GM18505 (cell line): ENCODE data around the gene SLC46A3.
"Not testable (repeated sequence)": the region's sequence is repeated elsewhere in the genome, so short reads cannot be mapped to it uniquely, and the experiment has no call there.

Experiments used
- ATAC-seq: cut with Tn5 transposase; IDR thresholded peaks from one replicate; pipeline ENCODE4 v1.9.1; 2021; ENCODE audit not compliant: unreplicated experiment
- POLR2A ChIP-seq: IDR thresholded peaks from 4 replicates; pipeline ENCODE4 v1.6.1; 2011; ENCODE audit warnings: borderline replicate concordance; ENCODE audit not compliant: insufficient read depth, insufficient read length; ENCODE audit errors: extremely low read depth

The SLC46A3 gene

GRCh38 chr13:28744091-28744536 is 25.3 kb upstream of the SLC46A3 start:
- no peak for TF ChIP-seq POLR2A
- ATAC-seq = no peak

GRCh38 chr13:28743499-28744083 is 24.8 kb upstream of the SLC46A3 start:
- TF ChIP-seq POLR2A = no peak
- ATAC-seq = no peak

- no peak for ATAC-seq
- no peak for TF ChIP-seq POLR2A
Observed at GRCh38 chr13:28743020-28743419, 24.2 kb upstream of the SLC46A3 start.

- not testable (repeated sequence) for ATAC-seq
Observed at GRCh38 chr13:28742445-28742844, 23.7 kb upstream of the SLC46A3 start.

GRCh38 chr13:28741084-28741491 is 22.3 kb upstream of the SLC46A3 start:
- TF ChIP-seq POLR2A = no peak
- no peak for ATAC-seq

GRCh38 chr13:28739376-28739775 is 20.6 kb upstream of the SLC46A3 start:
- TF ChIP-seq POLR2A = no peak

GRCh38 chr13:28735481-28736029 is 16.8 kb upstream of the SLC46A3 start:
- ATAC-seq = no peak
- no peak for TF ChIP-seq POLR2A

More at GRCh38 chr13:28739376-28739775, 20.6 kb upstream of the SLC46A3 start:
- no peak for ATAC-seq

GRCh38 chr13:28734906-28735305 is 16.1 kb upstream of the SLC46A3 start:
- ATAC-seq = no peak

GRCh38 chr13:28730762-28731161 is 12.0 kb upstream of the SLC46A3 start:
- no peak for TF ChIP-seq POLR2A
- ATAC-seq = no peak

More at GRCh38 chr13:28734906-28735305, 16.1 kb upstream of the SLC46A3 start:
- TF ChIP-seq POLR2A = no peak

GRCh38 chr13:28729541-28729940 is 10.8 kb upstream of the SLC46A3 start:
- no peak for TF ChIP-seq POLR2A
- no peak for ATAC-seq

GRCh38 chr13:28728642-28729041 is 9.9 kb upstream of the SLC46A3 start:
- no peak for TF ChIP-seq POLR2A

GRCh38 chr13:28725046-28725610 is 6.4 kb upstream of the SLC46A3 start:
- TF ChIP-seq POLR2A = no peak
- ATAC-seq = no peak

More at GRCh38 chr13:28728642-28729041, 9.9 kb upstream of the SLC46A3 start:
- no peak for ATAC-seq

GRCh38 chr13:28723806-28724205 is 5.0 kb upstream of the SLC46A3 start:
- no peak for ATAC-seq
- TF ChIP-seq POLR2A = no peak
